Gastrocnemius medialis (tissue), 4 donors: Measurements from ENCODE around the gene LRRC4C.
"Not testable (repeated sequence)": the region's sequence is repeated elsewhere in the genome, so short reads cannot be mapped to it uniquely, and the experiment has no call there.

Source experiments
- CTCF ChIP-seq, 5 experiments: fragments of 450-650 bp in 3 of 5; fragments of 200-600 bp in 2 of 5; sonication (generic) in 2 of 5; IDR thresholded peaks in 4 of 5; conservative IDR thresholded peaks in 1 of 5; 1 replicate in 4 of 5; 2 replicates in 1 of 5; pipeline ENCODE4 v1.5.1; 2016 to 2019; ENCODE audit warnings: antibody characterized with exemption in 5 of 5, mild to moderate bottlenecking in 3 of 5, moderate library complexity in 3 of 5
- POLR2A ChIP-seq, 2 donors: fragments of 450-650 bp; IDR thresholded peaks; one replicate each; pipeline ENCODE4 v1.6.1; 2017; ENCODE audit warnings: antibody characterized with exemption in 2 of 2, mild to moderate bottlenecking in 2 of 2, moderate library complexity in 2 of 2

DNA sequence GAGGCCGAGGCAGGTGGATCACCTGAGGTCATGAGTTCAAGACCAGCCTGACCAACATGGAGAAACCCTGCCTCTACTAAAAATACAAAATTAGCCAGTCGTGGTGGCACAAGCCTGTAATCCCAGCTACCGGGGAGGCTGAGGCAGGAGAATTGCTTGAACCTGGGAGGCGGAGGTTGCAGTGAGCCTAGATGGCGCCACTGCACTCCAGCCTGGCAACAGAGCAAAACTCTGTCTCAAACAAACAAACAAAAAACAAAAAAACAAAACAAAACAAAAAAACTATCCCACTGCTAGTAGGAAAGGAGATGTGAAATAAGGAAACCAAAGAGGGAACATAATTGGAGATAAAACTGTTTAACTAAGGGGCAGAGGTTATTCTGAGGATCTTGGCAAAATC, 1291.6 kb downstream of the LRRC4C start:
- not testable (repeated sequence) for TF ChIP-seq CTCF (IDR thresholded peaks at IDR 0.05 in 4 of 5, conservative IDR thresholded peaks at IDR 0.05 in 1 of 5); POLR2A (IDR thresholded peaks at IDR 0.05)
